Fibroblast of mammary gland (primary cell): Measurements from ENCODE around the gene PRRX2.

Source experiments
- DNase-seq: peaks from one replicate; pipeline ENCODE4 v3.0.0-alpha.2; 2010; ENCODE audit warnings: low read depth
- H3K4me3 ChIP-seq: 2 replicates; pipeline ENCODE4 v1.5.1; 2011; ENCODE audit warnings: low read depth, mild to moderate bottlenecking, low read length, moderate library complexity; ENCODE audit not compliant: control insufficient read depth
- TF ChIP-seq, protein P1 (sequence below): conservative IDR thresholded peaks from 2 replicates; pipeline ENCODE4 v1.5.1; 2011; ENCODE audit warnings: low read depth, low read length, inconsistent platforms; ENCODE audit not compliant: control insufficient read depth, insufficient read depth

Gene PRRX2

DNA sequence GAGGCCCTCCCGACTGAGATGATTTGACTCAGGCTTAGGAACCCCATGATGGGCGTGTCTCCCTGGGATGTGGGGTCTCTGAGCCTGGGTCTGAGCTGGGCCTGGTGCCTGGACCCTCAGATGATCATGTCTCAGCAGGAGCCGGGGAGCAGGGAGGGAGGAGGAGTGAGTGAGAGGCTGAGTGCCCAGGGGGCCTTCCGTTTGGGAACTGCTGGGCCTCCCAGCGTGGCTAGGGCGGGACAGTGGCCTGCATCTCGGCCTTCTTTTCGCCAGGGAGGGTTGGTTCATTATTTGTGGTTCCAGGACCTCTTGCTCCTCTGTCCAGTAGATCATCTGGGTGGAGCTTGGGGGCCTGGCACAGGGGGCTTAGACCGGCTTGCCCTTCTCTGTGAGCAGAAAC lies 5.6 kb downstream of the PRRX2 start:
- H3K4me3 ChIP-seq: no peak overlapping the region
- TF ChIP-seq, protein P1, sequence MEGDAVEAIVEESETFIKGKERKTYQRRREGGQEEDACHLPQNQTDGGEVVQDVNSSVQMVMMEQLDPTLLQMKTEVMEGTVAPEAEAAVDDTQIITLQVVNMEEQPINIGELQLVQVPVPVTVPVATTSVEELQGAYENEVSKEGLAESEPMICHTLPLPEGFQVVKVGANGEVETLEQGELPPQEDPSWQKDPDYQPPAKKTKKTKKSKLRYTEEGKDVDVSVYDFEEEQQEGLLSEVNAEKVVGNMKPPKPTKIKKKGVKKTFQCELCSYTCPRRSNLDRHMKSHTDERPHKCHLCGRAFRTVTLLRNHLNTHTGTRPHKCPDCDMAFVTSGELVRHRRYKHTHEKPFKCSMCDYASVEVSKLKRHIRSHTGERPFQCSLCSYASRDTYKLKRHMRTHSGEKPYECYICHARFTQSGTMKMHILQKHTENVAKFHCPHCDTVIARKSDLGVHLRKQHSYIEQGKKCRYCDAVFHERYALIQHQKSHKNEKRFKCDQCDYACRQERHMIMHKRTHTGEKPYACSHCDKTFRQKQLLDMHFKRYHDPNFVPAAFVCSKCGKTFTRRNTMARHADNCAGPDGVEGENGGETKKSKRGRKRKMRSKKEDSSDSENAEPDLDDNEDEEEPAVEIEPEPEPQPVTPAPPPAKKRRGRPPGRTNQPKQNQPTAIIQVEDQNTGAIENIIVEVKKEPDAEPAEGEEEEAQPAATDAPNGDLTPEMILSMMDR: no peak
- no peak for DNase-seq

DNA sequence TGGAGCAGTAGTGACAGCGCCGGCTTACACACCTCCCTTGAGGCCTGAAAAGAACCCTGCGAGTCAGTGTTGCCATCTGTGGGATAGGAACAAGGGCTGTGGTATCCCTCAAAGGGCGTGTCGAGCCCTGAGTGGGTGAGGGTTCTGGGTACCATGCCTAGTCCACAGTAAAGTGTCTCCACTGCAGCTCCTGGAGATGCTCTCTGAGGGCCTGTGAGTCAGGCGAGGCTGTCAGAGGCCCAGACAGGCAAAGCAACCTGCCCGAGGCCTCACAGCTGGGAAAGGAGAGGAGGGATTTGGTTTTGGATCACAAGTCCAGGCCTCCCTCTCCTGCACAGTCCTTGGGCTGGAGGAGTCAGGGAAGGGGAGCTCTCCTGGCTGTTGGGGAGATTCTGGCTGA lies 6.1 kb downstream of the PRRX2 start:
- TF ChIP-seq, protein P1: no peak
- DNase-seq: no peak
- H3K4me3 ChIP-seq: no peak overlapping the region

DNA sequence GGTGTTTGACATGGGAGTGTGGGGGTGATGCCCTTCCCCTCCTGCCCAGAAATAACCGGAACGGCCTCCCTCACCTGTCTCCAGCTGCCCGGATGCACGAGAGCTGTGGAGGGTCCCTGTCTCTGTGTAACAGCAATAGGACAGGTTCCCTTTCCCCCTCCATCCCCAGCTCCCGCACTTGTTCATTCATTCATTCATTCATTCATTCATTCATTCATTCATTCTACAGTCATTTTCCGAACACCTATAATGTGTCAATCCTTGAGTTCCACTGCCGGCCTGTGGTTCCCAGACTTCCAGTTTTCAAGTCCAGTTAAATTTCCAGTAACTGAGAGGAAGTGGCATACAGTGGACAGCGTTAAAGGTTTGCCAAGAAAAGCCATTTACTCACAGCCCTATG lies 7.3 kb downstream of the PRRX2 start:
- DNase-seq: no peak
- no peak overlapping the region for H3K4me3 ChIP-seq
- TF ChIP-seq, protein P1: no peak

DNA sequence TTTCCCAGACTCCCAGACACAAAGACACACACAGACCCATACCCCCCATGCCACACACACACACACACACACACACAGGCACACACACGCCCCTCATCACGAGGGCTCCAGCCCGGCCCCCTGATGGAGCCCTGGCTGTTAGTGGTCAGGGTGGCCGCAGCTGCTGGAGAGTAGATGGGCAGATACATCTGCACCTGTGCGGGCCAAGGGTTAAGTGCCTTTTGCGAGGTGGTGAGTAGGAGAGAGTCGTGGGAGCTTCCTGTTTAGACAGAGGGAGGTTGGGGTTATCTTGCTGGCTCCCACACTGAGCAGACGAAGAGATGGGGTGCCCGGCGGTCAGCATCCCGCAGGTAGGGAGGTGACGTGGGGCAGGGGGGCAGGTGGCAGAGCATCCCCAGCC lies 8.2 kb downstream of the PRRX2 start:
- TF ChIP-seq, protein P1: no peak
- DNase-seq: no peak
- no peak overlapping the region for H3K4me3 ChIP-seq

DNA sequence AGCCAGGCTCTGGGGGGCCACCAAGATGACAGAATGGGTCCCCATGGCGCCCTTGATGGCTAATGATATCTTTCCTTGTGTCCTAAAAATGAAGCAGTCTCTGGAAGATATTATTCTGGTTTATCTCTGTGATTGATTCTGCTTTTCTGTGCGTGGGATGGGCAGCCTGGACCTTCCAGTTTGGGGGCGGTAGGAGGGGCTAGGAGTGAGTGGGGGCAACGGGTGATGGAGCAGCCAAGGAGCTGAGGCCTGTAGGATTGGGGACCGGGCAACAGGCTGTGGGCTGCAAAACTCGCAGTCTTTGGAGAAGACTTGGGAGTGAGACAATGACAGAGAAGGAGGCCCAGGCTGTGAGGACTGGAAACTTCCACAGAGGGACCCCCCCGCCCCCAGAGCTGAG lies 8.8 kb downstream of the PRRX2 start:
- TF ChIP-seq, protein P1: no peak
- no peak for DNase-seq
- H3K4me3 ChIP-seq: no peak overlapping the region

DNA sequence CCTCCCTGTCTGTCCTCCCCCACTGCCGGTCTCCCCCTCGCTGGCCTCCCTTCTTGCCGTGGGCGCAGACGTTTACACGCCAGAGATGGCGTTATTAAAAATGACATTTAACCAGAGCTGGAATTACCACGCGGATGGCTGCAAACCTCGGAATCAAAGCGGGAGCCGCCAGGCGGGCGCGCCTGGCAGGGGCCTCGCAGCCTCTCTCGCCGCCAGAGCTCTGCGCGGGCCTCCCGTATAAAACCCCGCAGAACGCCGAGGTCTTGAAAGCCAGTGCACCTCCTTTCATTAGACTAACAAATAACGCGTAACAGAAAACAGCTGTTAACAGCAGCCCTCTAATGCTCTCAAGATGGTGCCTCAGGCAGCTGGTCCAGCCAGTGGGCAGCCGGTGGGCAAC lies 10.2 kb downstream of the PRRX2 start:
- no peak for DNase-seq
- TF ChIP-seq, protein P1: no peak
- no peak overlapping the region for H3K4me3 ChIP-seq

DNA sequence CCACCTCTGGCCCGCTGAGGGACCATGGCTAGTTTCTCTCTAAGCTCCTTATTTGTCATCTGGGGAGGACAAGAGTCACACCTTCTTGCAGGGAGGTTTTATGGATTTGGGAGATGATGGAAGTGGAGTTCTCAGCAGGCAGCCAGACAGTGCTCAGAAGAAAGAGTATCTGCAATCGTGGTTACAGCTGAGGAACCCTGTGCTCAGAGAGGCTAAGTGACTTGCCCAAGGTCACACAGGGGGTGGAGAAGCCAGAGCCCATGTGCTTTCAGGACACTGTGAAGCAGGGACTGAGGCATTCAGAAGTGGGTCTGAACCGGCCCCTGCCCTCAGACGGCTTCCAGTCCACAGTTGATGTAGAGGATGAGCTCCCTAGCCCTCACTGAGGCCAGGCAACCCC lies 10.8 kb downstream of the PRRX2 start:
- no peak for DNase-seq
- H3K4me3 ChIP-seq: no peak overlapping the region
- TF ChIP-seq, protein P1: no peak
